GM19351 (cell line): ENCODE data around the gene PCBP3.
"Not testable (repeated sequence)": the region's sequence is repeated elsewhere in the genome, so short reads cannot be mapped to it uniquely, and the experiment has no call there.

Source experiments
- ATAC-seq: cut with Tn5 transposase; IDR thresholded peaks from one replicate; pipeline ENCODE4 v1.9.1; 2021; ENCODE audit warnings: mild to moderate bottlenecking, moderate library complexity; ENCODE audit not compliant: unreplicated experiment

The PCBP3 gene

GRCh38 chr21:45951676-45952075 is 308.2 kb downstream of the PCBP3 start:
- ATAC-seq = no peak

GRCh38 chr21:45952527-45952926 is 309.0 kb downstream of the PCBP3 start:
- ATAC-seq = not testable (repeated sequence)

- no peak for ATAC-seq
These were observed 309.4 kb downstream of the PCBP3 start for GRCh38 chr21:45952974-45953373.

GRCh38 chr21:45954261-45954660 is 310.7 kb downstream of the PCBP3 start:
- ATAC-seq = no peak

GRCh38 chr21:45954921-45955320 is 311.4 kb downstream of the PCBP3 start:
- no peak for ATAC-seq

- no peak for ATAC-seq
These were observed 314.0 kb downstream of the PCBP3 start for GRCh38 chr21:45957551-45957950.

- ATAC-seq = no peak
These were observed 314.6 kb downstream of the PCBP3 start for GRCh38 chr21:45957981-45958600.

GRCh38 chr21:45959182-45959581 is 315.7 kb downstream of the PCBP3 start:
- no peak for ATAC-seq

GRCh38 chr21:45959779-45960390 is 316.4 kb downstream of the PCBP3 start:
- no peak for ATAC-seq

- ATAC-seq = not testable (repeated sequence)
These were observed 317.9 kb downstream of the PCBP3 start for GRCh38 chr21:45961408-45961807.

GRCh38 chr21:45962531-45963231 is 319.2 kb downstream of the PCBP3 start:
- ATAC-seq = no peak

GRCh38 chr21:45963232-45963570 is 319.7 kb downstream of the PCBP3 start:
- ATAC-seq = no peak

- ATAC-seq = no peak
These were observed 321.1 kb downstream of the PCBP3 start for GRCh38 chr21:45964649-45965048.

GRCh38 chr21:45965084-45965809 is 321.7 kb downstream of the PCBP3 start:
- ATAC-seq = no peak

- ATAC-seq = no peak
These were observed 323.4 kb downstream of the PCBP3 start for GRCh38 chr21:45966791-45967394.

- ATAC-seq = no peak
These were observed 326.6 kb downstream of the PCBP3 start for GRCh38 chr21:45969921-45970673.

GRCh38 chr21:45970674-45971615 is 327.4 kb downstream of the PCBP3 start:
- ATAC-seq = no peak

GRCh38 chr21:45971616-45972352 is 328.3 kb downstream of the PCBP3 start:
- no peak for ATAC-seq

- ATAC-seq = no peak
These were observed 328.8 kb downstream of the PCBP3 start for GRCh38 chr21:45972353-45972715.
